Fibroblast of lung (primary cell): ENCODE results near the gene DLL4. TPM values are rescaled to one million over a fixed set of nuclear protein-coding genes. Genes with fewer than 3 reads are reported as not detected.

Experiments
- DNase-seq, 2 donors: peaks; one replicate each; pipeline versions ENCODE4 v3.0.0 to v3.0.0-alpha.2; 2010; ENCODE audit warnings: low read depth in 2 of 2
- H2AFZ ChIP-seq: 2 replicates; pipeline ENCODE4 v1.5.1; 2012; ENCODE audit warnings: low read length, control low read depth, inconsistent platforms
- H3K27ac ChIP-seq: 2 replicates; pipeline ENCODE4 v1.5.1; 2011; ENCODE audit warnings: low read length, control low read depth; ENCODE audit not compliant: insufficient read depth
- H3K27me3 ChIP-seq: 2 replicates; pipeline ENCODE4 v1.5.1; 2011; ENCODE audit warnings: mild to moderate bottlenecking, low read length; ENCODE audit not compliant: control insufficient read depth, insufficient read depth
- H3K36me3 ChIP-seq: 2 replicates; pipeline ENCODE4 v1.5.1; 2011; ENCODE audit warnings: low read length; ENCODE audit not compliant: control insufficient read depth, insufficient read depth
- H3K4me1 ChIP-seq: 2 replicates; pipeline ENCODE4 v1.5.1; 2011; ENCODE audit warnings: low read length; ENCODE audit not compliant: control insufficient read depth, insufficient read depth; ENCODE audit errors: extremely low read depth
- H3K4me2 ChIP-seq: 2 replicates; pipeline ENCODE4 v1.5.1; 2011; ENCODE audit warnings: low read length, control low read depth; ENCODE audit not compliant: insufficient read depth; ENCODE audit errors: extremely low read depth
- H3K4me3 ChIP-seq, 4 experiments: fragments of 200-600 bp in 1 of 4; sonication (generic) in 1 of 4; replicated peaks in 1 of 4; 2 replicates each; pipeline ENCODE4 v1.5.1; 2011 to 2016; ENCODE audit warnings: low read length in 4 of 4, low read depth in 3 of 4, mild to moderate bottlenecking in 3 of 4, control low read depth in 2 of 4, inconsistent platforms in 1 of 4, mixed read lengths in 1 of 4; ENCODE audit not compliant: insufficient read depth in 1 of 4; ENCODE audit errors: control extremely low read depth in 1 of 4
- H3K79me2 ChIP-seq: 2 replicates; pipeline ENCODE4 v1.5.1; 2012; ENCODE audit warnings: mild to moderate bottlenecking, low read length, inconsistent platforms; ENCODE audit not compliant: control insufficient read depth, insufficient read depth
- H3K9ac ChIP-seq: 2 replicates; pipeline ENCODE4 v1.5.1; 2011; ENCODE audit warnings: mild to moderate bottlenecking, low read length, control low read depth; ENCODE audit not compliant: insufficient read depth
- H3K9me3 ChIP-seq: 2 replicates; pipeline ENCODE4 v1.5.1; 2012; ENCODE audit warnings: low read depth, low read length; ENCODE audit not compliant: control insufficient read depth, insufficient read depth
- H4K20me1 ChIP-seq: 2 replicates; pipeline ENCODE4 v1.5.1; 2011; ENCODE audit warnings: low read length; ENCODE audit not compliant: control insufficient read depth, insufficient read depth; ENCODE audit errors: extremely low read depth
- EZH2 ChIP-seq: IDR thresholded peaks from 2 replicates; pipeline ENCODE4 v1.5.1; 2012; ENCODE audit warnings: low read length, control low read depth, mild to moderate bottlenecking; ENCODE audit errors: missing control alignments
- polyA plus RNA-seq, 2 donors: library from polyadenylated mRNA; depleted of rRNA in 1 of 2; stranded (reverse) in 1 of 2; unstranded in 1 of 2; fragments of >200 nt; gene quantifications; 2 replicates each; pipeline ENCODE4 v1.2.1, GENCODE V29; 2011 to 2012; ENCODE audit warnings: missing spikeins in 1 of 2
- total RNA-seq: library from RNA; depleted of rRNA; stranded (reverse); fragments of >200 nt; gene quantifications from 2 replicates; pipeline ENCODE4 v1.2.1, GENCODE V29; 2014
- TF ChIP-seq, protein P1 (sequence below), 2 donors: IDR thresholded peaks in 1 of 2; conservative IDR thresholded peaks in 1 of 2; 1 replicate in 1 of 2; 2 replicates in 1 of 2; pipeline ENCODE4 v1.5.1; 2011 to 2012; ENCODE audit warnings: low read length in 2 of 2, control low read depth in 1 of 2, inconsistent platforms in 1 of 2, low read depth in 1 of 2, mild to moderate bottlenecking in 1 of 2

DLL4 gene
- total and polyA plus RNA-seq, 2 donors (not counting 1 experiment from before 2014, with no cell fraction given), result under 0.01 to 0.18 TPM

GRCh38 chr15:40942337-40942854, 13.3 kb downstream of the DLL4 start:
- peak overlapping the region; percentile 92 for H3K4me2 ChIP-seq
- H3K36me3 ChIP-seq, result no peaks in the 10 kb centered on the region
- no peaks in the 10 kb centered on the region for H4K20me1 ChIP-seq
- peak overlapping the region; percentile 55 for H3K9ac ChIP-seq
- H3K79me2 ChIP-seq, result no peaks in the 10 kb centered on the region
- no peaks in the 10 kb centered on the region for H3K27me3 ChIP-seq
- peak overlapping the region; percentile 74 for H2AFZ ChIP-seq
- H3K27ac ChIP-seq, result peak overlapping the region; percentile 78
- TF ChIP-seq, protein P1, sequence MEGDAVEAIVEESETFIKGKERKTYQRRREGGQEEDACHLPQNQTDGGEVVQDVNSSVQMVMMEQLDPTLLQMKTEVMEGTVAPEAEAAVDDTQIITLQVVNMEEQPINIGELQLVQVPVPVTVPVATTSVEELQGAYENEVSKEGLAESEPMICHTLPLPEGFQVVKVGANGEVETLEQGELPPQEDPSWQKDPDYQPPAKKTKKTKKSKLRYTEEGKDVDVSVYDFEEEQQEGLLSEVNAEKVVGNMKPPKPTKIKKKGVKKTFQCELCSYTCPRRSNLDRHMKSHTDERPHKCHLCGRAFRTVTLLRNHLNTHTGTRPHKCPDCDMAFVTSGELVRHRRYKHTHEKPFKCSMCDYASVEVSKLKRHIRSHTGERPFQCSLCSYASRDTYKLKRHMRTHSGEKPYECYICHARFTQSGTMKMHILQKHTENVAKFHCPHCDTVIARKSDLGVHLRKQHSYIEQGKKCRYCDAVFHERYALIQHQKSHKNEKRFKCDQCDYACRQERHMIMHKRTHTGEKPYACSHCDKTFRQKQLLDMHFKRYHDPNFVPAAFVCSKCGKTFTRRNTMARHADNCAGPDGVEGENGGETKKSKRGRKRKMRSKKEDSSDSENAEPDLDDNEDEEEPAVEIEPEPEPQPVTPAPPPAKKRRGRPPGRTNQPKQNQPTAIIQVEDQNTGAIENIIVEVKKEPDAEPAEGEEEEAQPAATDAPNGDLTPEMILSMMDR (conservative IDR thresholded peaks at IDR 0.05 in 1 of 2, IDR thresholded peaks at IDR 0.05 in 1 of 2; ENCODE audit: low read depth in 1 of 2, low read length in 2 of 2), result no peak
- no peak for TF ChIP-seq EZH2
- no peak for DNase-seq
- no peaks in the 10 kb centered on the region for H3K9me3 ChIP-seq
- H3K4me1 ChIP-seq, result peaks cover 18% of the 10 kb centered on the region
- peak overlapping the region; percentile 30 to 60 (median 50) for H3K4me3 ChIP-seq

DNA sequence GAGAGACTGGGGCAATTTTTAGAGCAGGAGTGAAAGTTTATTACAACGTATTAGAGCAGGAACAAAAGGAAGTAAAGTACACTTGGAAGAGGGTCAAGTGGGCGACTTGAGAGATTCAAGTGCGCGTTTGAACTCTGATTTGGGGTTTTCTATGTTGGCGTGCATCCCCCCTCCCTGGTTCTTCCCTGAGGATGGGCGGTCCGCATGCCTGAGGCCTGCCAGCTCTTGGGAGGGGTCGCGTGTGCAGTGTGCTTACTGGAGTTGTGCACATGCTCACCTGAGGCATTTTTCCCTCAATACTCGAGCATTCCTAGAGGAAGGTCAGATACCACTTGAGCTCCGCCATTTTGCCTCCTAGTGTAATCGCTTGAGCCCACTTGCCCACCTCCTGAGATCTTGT, 13.7 kb downstream of the DLL4 start:
- Histone ChIP-seq H3K27ac (no peak overlapping the region), H2AFZ (no peak overlapping the region), H3K4me1 (peaks cover 18% of the 10 kb centered on the region), H3K4me2 (peak overlapping the region; percentile 92), H3K79me2 (no peaks in the 10 kb centered on the region), H4K20me1 (no peaks in the 10 kb centered on the region), H3K9ac (no peak overlapping the region), H3K4me3 (peak overlapping the region in 1 of 4 experiments; percentile 46), H3K27me3 (no peaks in the 10 kb centered on the region), H3K9me3 (no peaks in the 10 kb centered on the region), H3K36me3 (no peaks in the 10 kb centered on the region)
- no peak for DNase-seq
- TF ChIP-seq, protein P1 (conservative IDR thresholded peaks at IDR 0.05 in 1 of 2, IDR thresholded peaks at IDR 0.05 in 1 of 2; ENCODE audit: low read depth in 1 of 2, low read length in 2 of 2), result no peak
- TF ChIP-seq EZH2, result no peak

DNA sequence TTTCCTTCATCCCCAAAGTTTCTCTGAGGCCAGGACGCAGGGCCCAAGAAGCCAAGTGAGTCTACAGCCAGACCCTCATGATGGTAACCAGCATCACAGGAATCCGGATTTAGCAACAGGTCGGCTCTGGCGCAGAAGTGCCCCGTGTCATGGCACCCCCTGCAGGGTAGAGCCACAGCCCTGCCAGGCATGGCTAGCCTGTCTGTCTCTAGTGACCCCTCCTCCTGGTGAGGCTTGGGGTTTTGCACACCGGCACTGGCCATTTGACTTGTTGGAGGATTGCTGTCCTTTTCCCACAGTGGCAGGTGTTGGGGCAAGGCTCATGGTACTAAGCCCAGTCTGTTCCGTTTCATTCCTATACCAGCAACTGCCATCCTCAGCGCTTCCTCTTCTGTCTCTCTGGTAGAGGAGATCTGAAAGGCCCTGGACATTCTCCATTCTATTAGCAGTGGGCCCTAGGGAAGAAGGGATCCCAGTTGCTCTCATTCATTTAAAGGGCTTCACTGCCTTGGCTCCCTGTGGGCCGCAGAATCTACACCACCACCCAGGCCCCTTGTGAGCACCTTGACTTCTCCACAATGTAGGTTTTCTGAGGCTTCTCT, 14.7 kb downstream of the DLL4 start:
- no peak for DNase-seq
- no peaks in the 10 kb centered on the region for H3K36me3 ChIP-seq
- TF ChIP-seq, protein P1 (conservative IDR thresholded peaks at IDR 0.05 in 1 of 2, IDR thresholded peaks at IDR 0.05 in 1 of 2; ENCODE audit: low read depth in 1 of 2, low read length in 2 of 2), result no peak
- TF ChIP-seq EZH2, result no peak

More for the DNA sequence above, 14.7 kb downstream of the DLL4 start:
- no peak overlapping the region for H3K4me2 ChIP-seq
- H3K4me3 ChIP-seq, result no peak overlapping the region
- no peak overlapping the region for H3K9ac ChIP-seq
- no peaks in the 10 kb centered on the region for H3K79me2 ChIP-seq
- peaks cover 18% of the 10 kb centered on the region for H3K4me1 ChIP-seq
- H3K27ac ChIP-seq, result no peak overlapping the region
- H3K27me3 ChIP-seq, result no peaks in the 10 kb centered on the region
- H3K9me3 ChIP-seq, result no peaks in the 10 kb centered on the region
- no peaks in the 10 kb centered on the region for H4K20me1 ChIP-seq
- H2AFZ ChIP-seq, result no peak overlapping the region
